ENCODE data around the gene PRKD2.

DNA sequence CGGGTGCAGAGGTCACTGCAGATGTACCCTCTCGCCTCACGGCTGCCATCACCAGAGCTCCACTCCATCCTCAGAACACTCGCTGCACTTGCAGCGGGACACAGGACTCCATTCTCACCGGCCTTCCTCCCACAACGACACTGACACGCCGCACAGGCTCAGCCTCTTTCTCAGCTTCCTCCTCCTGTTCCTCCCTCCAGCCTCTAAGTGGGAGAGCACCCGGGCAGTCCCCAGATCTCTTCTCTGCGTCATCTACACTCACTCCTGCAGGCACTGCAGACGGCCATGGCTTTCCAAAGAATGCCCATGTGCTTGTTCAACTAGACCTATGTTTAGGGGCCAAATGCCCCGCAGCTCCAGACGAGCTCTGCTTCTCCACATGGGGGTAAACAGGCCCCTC lies 14.7 kb upstream of the PRKD2 start:
- TF ChIP-seq, protein P1, sequence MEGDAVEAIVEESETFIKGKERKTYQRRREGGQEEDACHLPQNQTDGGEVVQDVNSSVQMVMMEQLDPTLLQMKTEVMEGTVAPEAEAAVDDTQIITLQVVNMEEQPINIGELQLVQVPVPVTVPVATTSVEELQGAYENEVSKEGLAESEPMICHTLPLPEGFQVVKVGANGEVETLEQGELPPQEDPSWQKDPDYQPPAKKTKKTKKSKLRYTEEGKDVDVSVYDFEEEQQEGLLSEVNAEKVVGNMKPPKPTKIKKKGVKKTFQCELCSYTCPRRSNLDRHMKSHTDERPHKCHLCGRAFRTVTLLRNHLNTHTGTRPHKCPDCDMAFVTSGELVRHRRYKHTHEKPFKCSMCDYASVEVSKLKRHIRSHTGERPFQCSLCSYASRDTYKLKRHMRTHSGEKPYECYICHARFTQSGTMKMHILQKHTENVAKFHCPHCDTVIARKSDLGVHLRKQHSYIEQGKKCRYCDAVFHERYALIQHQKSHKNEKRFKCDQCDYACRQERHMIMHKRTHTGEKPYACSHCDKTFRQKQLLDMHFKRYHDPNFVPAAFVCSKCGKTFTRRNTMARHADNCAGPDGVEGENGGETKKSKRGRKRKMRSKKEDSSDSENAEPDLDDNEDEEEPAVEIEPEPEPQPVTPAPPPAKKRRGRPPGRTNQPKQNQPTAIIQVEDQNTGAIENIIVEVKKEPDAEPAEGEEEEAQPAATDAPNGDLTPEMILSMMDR (IDR thresholded peaks at IDR 0.05) = no peak
- TF ChIP-seq POLR2A (IDR thresholded peaks at IDR 0.05) = no peak
